ENCODE data around the gene SUGP1.

DNA sequence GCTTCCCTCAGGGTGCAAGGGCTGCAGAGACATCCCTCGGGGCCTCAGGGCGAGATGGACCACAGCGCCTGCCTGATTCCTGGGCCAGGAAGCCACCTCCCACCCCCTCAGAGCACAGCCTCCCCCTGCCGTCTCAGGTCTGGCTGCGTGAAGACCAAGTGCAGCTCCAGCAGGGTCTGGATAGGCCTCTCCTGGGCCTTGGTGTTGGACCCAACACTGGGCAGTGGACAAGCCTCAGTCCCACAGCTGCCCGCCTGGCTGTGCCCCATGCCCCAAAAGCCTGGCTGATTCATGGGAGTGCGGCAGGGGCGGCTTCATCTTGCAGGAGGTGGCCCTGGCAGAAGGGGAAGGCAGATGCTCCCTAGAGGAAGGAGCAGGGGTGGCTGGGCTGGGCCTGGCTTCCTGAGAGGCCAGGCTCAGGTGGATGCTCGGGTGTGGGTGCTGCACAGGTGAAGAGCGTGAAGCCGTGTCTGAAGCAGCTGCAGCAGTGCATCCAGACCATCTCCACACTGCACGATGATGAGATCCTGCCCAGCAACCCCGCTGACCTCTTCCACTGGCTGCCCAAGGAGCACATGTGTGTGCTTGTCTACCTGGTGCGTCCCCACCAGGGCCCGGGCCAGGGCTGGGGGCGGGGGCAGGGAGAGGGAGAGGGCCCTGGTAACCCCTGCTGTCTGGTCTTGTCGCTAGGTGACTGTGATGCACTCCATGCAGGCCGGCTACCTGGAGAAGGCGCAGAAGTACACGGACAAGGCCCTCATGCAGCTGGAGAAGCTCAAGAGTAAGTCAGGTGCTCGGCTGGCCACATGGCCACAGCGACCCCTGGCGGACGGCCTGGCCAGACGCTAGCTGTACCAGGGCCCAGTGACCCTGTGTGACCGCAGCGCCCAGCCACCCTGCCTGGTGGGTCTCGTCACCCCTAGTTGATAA lies 22.0 kb upstream of the SUGP1 start:
- no peak for TF ChIP-seq POLR2A (IDR thresholded peaks at IDR 0.05; ENCODE audit: low read length)
- TF ChIP-seq GATA1 (IDR thresholded peaks at IDR 0.05; ENCODE audit: low read depth, low read length), result no peak
